Activated T-cell treated with anti-CD3 and anti-CD28 coated beads for 48 hours (primary cell): ENCODE measurements around the gene KIAA0408.
"Not testable (repeated sequence)": the region's sequence is repeated elsewhere in the genome, so short reads cannot be mapped to it uniquely, and the experiment has no call there.

ENCODE experiments used
- DNase-seq: peaks from one replicate; pipeline ENCODE4 v3.0.0-alpha.2; 2020; ENCODE audit warnings: low read depth

KIAA0408 gene

DNA sequence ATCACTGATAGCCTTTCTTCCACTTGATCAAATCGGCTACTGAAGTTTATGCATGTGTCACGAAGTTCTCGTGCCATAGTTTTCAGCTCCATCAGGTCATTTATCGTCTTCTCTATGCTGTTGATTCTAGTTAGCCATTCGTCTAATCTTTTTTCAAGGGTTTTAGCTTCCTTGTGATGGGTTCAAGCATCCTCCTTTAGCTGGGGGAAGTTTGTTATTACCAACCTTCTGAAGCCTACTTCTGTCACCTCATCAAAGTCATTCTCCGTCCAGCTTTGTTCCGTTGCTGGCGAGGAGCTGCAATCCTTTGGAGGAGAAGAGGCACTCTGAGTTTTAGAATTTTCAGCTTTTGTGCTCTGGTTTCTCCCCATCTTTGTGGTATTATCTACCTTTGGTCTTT lies 47.2 kb downstream of the KIAA0408 start:
- not testable (repeated sequence) for DNase-seq
